HEK293 (cell line): Measurements from ENCODE around the gene CACNA1B.
A peak's percentile ranks its signal among the peaks of the same experiment; 100 is the strongest.

Source experiments
- CTCF ChIA-PET: fragments of 350-600 bp; formaldehyde crosslinking; extraction: SDS; loops from one replicate; lab custom pipeline; 2021; ENCODE audit warnings: antibody characterized with exemption; lab: Yijun Ruan, JAX
- POLR2A ChIA-PET: fragments of 300-600 bp; formaldehyde crosslinking; extraction: SDS; loops from one replicate; lab custom pipeline; 2020; ENCODE audit warnings: antibody characterized with exemption, inconsistent platforms; lab: Yijun Ruan, JAX
- H3K27ac ChIP-seq: fragments of 200-500 bp; sonication (Bioruptor generic); 2 replicates; pipeline ENCODE4 v1.5.1; 2014; ENCODE audit warnings: low read depth, low read length, control low read depth, inconsistent platforms; ENCODE audit errors: extremely low read depth
- H3K36me3 ChIP-seq, 2 experiments: fragments of 200-500 bp in 1 of 2; sonication (Bioruptor generic) in 1 of 2; 1 replicate in 1 of 2; 2 replicates in 1 of 2; pipeline ENCODE4 v1.5.1; 2014 to 2017; ENCODE audit warnings: inconsistent platforms in 2 of 2, low read length in 2 of 2; ENCODE audit not compliant: control insufficient read depth in 2 of 2, insufficient read depth in 1 of 2
- H3K4me1 ChIP-seq: fragments of 200-500 bp; sonication (Bioruptor generic); 2 replicates; pipeline ENCODE4 v1.5.1; 2014; ENCODE audit warnings: mild to moderate bottlenecking, low read length, inconsistent platforms; ENCODE audit not compliant: control insufficient read depth, insufficient read depth
- H3K4me3 ChIP-seq: 2 replicates; pipeline ENCODE4 v1.5.1; 2011; ENCODE audit warnings: low read depth, mild to moderate bottlenecking, control low read depth, low read length, moderate library complexity
- H3K9me3 ChIP-seq: fragments of 200-500 bp; sonication (Bioruptor generic); 2 replicates; pipeline ENCODE4 v1.5.1; 2014; ENCODE audit warnings: low read depth, low read length, inconsistent platforms; ENCODE audit not compliant: control insufficient read depth, insufficient read depth
- GLI2 ChIP-seq: fragments of 450-650 bp; formaldehyde crosslinking; IDR thresholded peaks from 2 replicates; pipeline ENCODE4; 2017; ENCODE audit warnings: missing biosample characterization, missing genetic modification characterization, low read depth, borderline replicate concordance
- KLF7 ChIP-seq: fragments of 450-650 bp; formaldehyde crosslinking; IDR thresholded peaks from 2 replicates; pipeline ENCODE4 v1.5.1; 2016; ENCODE audit warnings: missing biosample characterization, missing genetic modification characterization, borderline replicate concordance
- MYNN ChIP-seq: fragments of 450-650 bp; formaldehyde crosslinking; IDR thresholded peaks from 2 replicates; pipeline ENCODE4 v1.5.1; 2016; ENCODE audit warnings: missing biosample characterization, missing genetic modification characterization, borderline replicate concordance
- REPIN1 ChIP-seq: fragments of 450-650 bp; formaldehyde crosslinking; IDR thresholded peaks from 2 replicates; pipeline ENCODE4 v1.5.1; 2017; ENCODE audit warnings: missing biosample characterization, missing genetic modification characterization, low read depth
- SP2 ChIP-seq: fragments of 450-650 bp; formaldehyde crosslinking; IDR thresholded peaks from 2 replicates; pipeline ENCODE4 v1.5.1; 2016; ENCODE audit warnings: missing biosample characterization, missing genetic modification characterization
- ZBTB7A ChIP-seq: fragments of 450-650 bp; formaldehyde crosslinking; IDR thresholded peaks from 2 replicates; pipeline ENCODE4 v1.5.1; 2016; ENCODE audit warnings: low read depth, missing biosample characterization, missing genetic modification characterization
- ZIC2 ChIP-seq: fragments of 450-650 bp; formaldehyde crosslinking; IDR thresholded peaks from 2 replicates; pipeline ENCODE4 v1.5.1; 2016; ENCODE audit warnings: missing biosample characterization, missing genetic modification characterization
- ZNF112 ChIP-seq: fragments of 450-650 bp; formaldehyde crosslinking; IDR thresholded peaks from 2 replicates; pipeline ENCODE4 v1.5.0; 2017; ENCODE audit warnings: missing biosample characterization, missing genetic modification characterization
- ZNF121 ChIP-seq: fragments of 450-650 bp; formaldehyde crosslinking; IDR thresholded peaks from 2 replicates; pipeline ENCODE4 v1.5.1; 2016; ENCODE audit warnings: missing biosample characterization, missing genetic modification characterization
- ZNF138 ChIP-seq: fragments of 450-650 bp; formaldehyde crosslinking; IDR thresholded peaks from 2 replicates; pipeline ENCODE4 v1.5.1; 2016; ENCODE audit warnings: missing biosample characterization, missing genetic modification characterization, borderline replicate concordance
- ZNF223 ChIP-seq: fragments of 450-650 bp; formaldehyde crosslinking; IDR thresholded peaks from 2 replicates; pipeline ENCODE4 v1.5.1; 2016; ENCODE audit warnings: missing biosample characterization, missing genetic modification characterization
- ZNF24 ChIP-seq: fragments of 450-650 bp; formaldehyde crosslinking; IDR thresholded peaks from 2 replicates; pipeline ENCODE4 v1.5.1; 2016; ENCODE audit warnings: missing biosample characterization, missing genetic modification characterization
- ZNF324 ChIP-seq: fragments of 450-650 bp; formaldehyde crosslinking; IDR thresholded peaks from 2 replicates; pipeline ENCODE4 v1.5.1; 2016; ENCODE audit warnings: missing biosample characterization, missing genetic modification characterization
- ZNF341 ChIP-seq: fragments of 450-650 bp; formaldehyde crosslinking; IDR thresholded peaks from 2 replicates; pipeline ENCODE4; 2016; ENCODE audit warnings: low read depth, missing biosample characterization, missing genetic modification characterization
- ZNF394 ChIP-seq: fragments of 450-650 bp; formaldehyde crosslinking; IDR thresholded peaks from 2 replicates; pipeline ENCODE4 v1.5.1; 2016; ENCODE audit warnings: missing biosample characterization, missing genetic modification characterization, mild to moderate bottlenecking, moderate library complexity, borderline replicate concordance
- ZNF48 ChIP-seq: fragments of 450-650 bp; formaldehyde crosslinking; IDR thresholded peaks from 2 replicates; pipeline ENCODE4 v1.5.1; 2016; ENCODE audit warnings: missing biosample characterization, missing genetic modification characterization
- ZNF514 ChIP-seq: fragments of 450-650 bp; formaldehyde crosslinking; IDR thresholded peaks from 2 replicates; pipeline ENCODE4 v1.5.1; 2016; ENCODE audit warnings: missing biosample characterization, missing genetic modification characterization
- ZNF530 ChIP-seq: fragments of 450-650 bp; formaldehyde crosslinking; IDR thresholded peaks from 2 replicates; pipeline ENCODE4 v1.5.1; 2016; ENCODE audit warnings: low read depth, missing biosample characterization, missing genetic modification characterization
- ZNF555 ChIP-seq: fragments of 450-650 bp; formaldehyde crosslinking; conservative IDR thresholded peaks from 2 replicates; pipeline ENCODE4 v1.5.1; 2017; ENCODE audit warnings: missing biosample characterization, mild to moderate bottlenecking, missing genetic modification characterization, inconsistent platforms
- ZNF558 ChIP-seq: fragments of 450-650 bp; formaldehyde crosslinking; IDR thresholded peaks from 2 replicates; pipeline ENCODE4 v1.5.1; 2016; ENCODE audit warnings: missing biosample characterization, missing genetic modification characterization
- ZNF658 ChIP-seq: fragments of 450-650 bp; formaldehyde crosslinking; IDR thresholded peaks from 2 replicates; pipeline ENCODE4; 2016; ENCODE audit warnings: missing biosample characterization, missing genetic modification characterization
- ZNF701 ChIP-seq: fragments of 450-650 bp; formaldehyde crosslinking; IDR thresholded peaks from 2 replicates; pipeline ENCODE4 v1.5.1; 2016; ENCODE audit warnings: missing biosample characterization, missing genetic modification characterization
- ZNF837 ChIP-seq: fragments of 450-650 bp; formaldehyde crosslinking; IDR thresholded peaks from 2 replicates; pipeline ENCODE4 v1.5.1; 2016; ENCODE audit warnings: missing biosample characterization, missing genetic modification characterization
- TF ChIP-seq, protein P1 (sequence below): fragments of 450-650 bp; formaldehyde crosslinking; IDR thresholded peaks from 2 replicates; pipeline ENCODE4 v1.5.1; 2016; ENCODE audit warnings: missing biosample characterization, missing genetic modification characterization
- TF ChIP-seq, protein P2 (sequence below): fragments of 450-650 bp; formaldehyde crosslinking; IDR thresholded peaks from 2 replicates; pipeline ENCODE4 v1.5.1; 2016; ENCODE audit warnings: missing biosample characterization, missing genetic modification characterization, borderline replicate concordance

Gene CACNA1B

DNA sequence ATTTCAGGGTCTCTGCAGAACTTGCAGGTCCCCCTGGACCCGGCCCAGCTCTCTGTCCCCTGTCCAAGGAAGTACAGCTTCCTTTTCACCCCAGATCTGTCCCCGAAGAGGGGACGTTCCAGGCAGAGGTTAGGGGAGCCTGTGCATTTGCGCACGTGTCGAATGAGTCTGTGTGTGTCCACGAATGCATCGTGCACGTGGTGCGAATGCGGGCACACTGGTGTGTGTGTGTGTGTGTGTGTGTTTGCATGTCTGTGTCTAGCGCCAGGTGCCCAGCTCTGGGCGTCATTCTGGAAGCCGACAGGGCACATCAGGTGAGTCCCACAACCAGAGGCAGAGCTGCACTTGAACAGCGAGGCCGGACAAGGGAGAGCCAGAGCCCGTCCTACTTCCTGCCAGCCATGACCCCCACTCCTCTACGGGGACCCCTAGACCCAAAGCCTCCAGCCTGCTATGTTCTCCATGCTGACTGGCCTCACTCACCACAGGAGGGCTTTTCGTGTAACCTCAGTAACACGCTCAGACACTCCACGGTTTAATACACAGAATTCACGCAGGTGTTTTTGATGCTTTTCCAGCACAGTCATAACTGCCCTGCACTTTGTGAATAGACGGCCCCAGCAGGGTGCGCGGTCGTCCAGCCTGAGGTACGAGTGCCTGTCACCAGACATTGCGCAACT lies 41.3 kb upstream of the CACNA1B start:
- H3K4me3 ChIP-seq, result no peak overlapping the region
- peaks cover 0 to 54% of the 10 kb centered on the region in 2 experiments; a peak in 1 of 3 replicates for H3K36me3 ChIP-seq
- CTCF ChIA-PET, result interaction anchor here (0.5 to 0.6 kb wide), 2 partner anchors 265 to 1128 kb away, joined by 3 read pairs; no protein-coding TSS in a partner anchor
- no peak overlapping the region for H3K27ac ChIP-seq
- H3K9me3 ChIP-seq, result no peaks in the 10 kb centered on the region
- no peak for TF ChIP-seq ZNF24
- no peak for TF ChIP-seq ZNF530 (tag by site-specific recombination)
- no peak for TF ChIP-seq ZNF658 (tag by site-specific recombination)
- TF ChIP-seq MYNN, result no peak
- no peak for TF ChIP-seq SP2 (tag by site-specific recombination)
- no peak for TF ChIP-seq ZNF555
- POLR2A ChIA-PET, result interaction anchor here (0.6 kb wide), 1 partner anchor 14 kb away, joined by 3 read pairs; no protein-coding TSS in a partner anchor
- no peaks in the 10 kb centered on the region for H3K4me1 ChIP-seq

DNA sequence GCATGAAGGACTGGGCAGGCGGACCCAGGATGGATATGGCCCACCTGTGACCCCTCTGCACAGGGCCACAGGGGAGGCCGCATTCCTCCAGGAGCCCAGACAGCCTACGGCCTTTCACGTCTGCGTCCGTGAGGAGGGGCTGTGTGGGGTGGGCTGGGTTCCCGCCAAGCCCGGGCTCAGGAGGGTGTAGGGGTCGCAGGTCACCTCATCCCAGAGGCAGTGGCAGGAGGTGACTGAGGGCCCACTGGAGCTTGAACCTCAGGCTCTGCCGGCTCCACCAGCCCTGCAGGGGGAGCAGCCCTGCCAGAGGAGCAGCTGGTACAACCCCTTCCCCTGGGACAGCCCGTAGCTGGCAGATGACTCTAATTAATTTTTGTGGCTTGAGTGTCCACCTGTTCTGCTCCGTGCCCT lies 40.7 kb upstream of the CACNA1B start:
- no peaks in the 10 kb centered on the region for H3K9me3 ChIP-seq
- H3K4me1 ChIP-seq, result no peaks in the 10 kb centered on the region
- ChIA-PET POLR2A (interaction anchor here (0.6 kb wide), 1 partner anchor 14 kb away, joined by 3 read pairs; no protein-coding TSS in a partner anchor), CTCF (no interaction called here)
- H3K36me3 ChIP-seq, result peaks cover 0 to 50% of the 10 kb centered on the region in 2 experiments; a peak in 1 of 3 replicates
- H3K4me3 ChIP-seq, result no peak overlapping the region
- no peak overlapping the region for H3K27ac ChIP-seq
- TF ChIP-seq ZNF121 (tag by site-specific recombination), result no peak
- TF ChIP-seq ZNF394 (tag by site-specific recombination), result peak; percentile 21; the same call in 1 of the 2 replicates
- 0 out of 2 replicates have a peak, but pooled peaks have one; percentile 7 for TF ChIP-seq ZNF341 (tag by site-specific recombination)

DNA sequence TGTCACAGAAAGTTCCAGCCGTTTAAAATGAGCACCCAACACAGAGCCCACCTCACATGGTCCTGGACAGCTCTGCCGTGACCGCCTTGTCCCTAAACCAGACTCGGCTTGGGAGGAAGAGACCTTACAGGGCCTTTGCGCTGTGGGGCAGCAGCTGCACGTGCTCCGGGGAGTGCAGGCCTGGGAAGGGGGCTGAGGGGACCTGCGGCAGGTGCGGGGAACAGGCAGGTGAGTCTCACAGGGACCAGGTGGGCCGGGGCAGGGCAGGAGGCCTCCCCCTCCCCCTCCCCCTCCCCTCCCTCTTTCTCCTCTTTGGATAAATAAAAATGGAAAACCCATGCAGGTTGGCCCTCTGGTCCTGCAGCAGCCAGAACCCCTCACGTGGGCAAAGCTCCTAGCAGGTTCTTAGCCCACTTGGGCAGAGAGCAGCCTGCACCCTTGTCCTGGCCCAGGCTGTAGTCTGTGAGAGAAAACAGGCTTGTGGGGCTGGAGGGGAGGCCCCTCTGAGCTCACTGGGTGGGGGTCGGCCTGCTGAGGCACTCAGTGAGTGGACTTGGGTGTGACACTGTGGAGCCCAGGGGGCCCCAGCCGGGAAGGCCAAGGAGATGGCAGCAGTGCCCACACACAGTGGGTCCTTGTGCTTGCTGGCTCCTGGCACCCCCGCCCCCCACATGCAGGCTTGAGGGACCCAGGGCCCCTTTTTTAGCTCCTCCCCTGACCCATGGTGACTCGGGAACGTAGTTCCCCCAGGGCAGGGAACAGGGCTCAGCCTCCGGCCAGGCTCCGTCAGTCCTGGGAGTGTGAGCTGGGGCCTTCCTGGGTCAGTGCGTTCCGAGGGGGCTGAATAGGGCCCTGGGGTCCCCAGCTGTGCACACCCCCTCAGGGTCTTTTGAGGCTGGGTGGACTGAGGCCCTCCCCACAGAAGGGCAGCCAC lies 40.0 kb upstream of the CACNA1B start:
- Histone ChIP-seq H3K4me1 (no peaks in the 10 kb centered on the region), H3K4me3 (no peak overlapping the region), H3K36me3 (peaks cover 0 to 44% of the 10 kb centered on the region in 2 experiments; a peak in 1 of 3 replicates), H3K27ac (no peak overlapping the region), H3K9me3 (no peaks in the 10 kb centered on the region)
- POLR2A ChIA-PET, result no interaction called here
- CTCF ChIA-PET, result interaction anchor here (0.5 kb wide), 1 partner anchor 303 kb away, joined by 3 read pairs; no protein-coding TSS in a partner anchor
- no peak for TF ChIP-seq ZBTB7A (tag by site-specific recombination)
- TF ChIP-seq ZNF558 (tag by site-specific recombination), result no peak
- TF ChIP-seq ZIC2 (tag by site-specific recombination), result peak; percentile 44; the same call in 1 of the 2 replicates
- TF ChIP-seq ZNF324 (tag by site-specific recombination), result no peak
- no peak for TF ChIP-seq ZNF223
- TF ChIP-seq ZNF837 (tag by site-specific recombination), result no peak
- TF ChIP-seq ZNF138, result no peak
- TF ChIP-seq ZNF701 (tag by site-specific recombination), result no peak

DNA sequence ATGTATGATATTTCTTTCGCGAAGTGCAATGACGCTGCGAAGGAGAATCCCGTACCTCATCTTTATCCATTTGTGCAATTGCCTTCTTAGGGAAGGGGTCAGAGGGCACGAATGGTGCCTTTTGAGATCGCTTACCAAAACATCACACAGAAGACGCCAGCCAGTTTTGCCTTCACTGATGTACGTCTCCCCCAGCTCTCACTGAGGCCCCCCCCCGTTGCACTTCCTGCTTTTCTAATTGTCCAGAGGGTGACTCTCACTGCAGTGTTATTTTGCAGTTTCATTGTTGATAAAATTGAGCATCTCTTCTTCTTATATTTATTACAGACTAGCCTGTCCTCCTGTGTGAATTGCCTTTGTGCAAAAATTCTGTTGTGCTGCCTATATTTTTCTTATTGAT lies 39.0 kb upstream of the CACNA1B start:
- Histone ChIP-seq H3K9me3 (no peaks in the 10 kb centered on the region), H3K27ac (no peak overlapping the region), H3K36me3 (peaks cover 0 to 35% of the 10 kb centered on the region in 2 experiments; a peak in 1 of 3 replicates), H3K4me1 (no peaks in the 10 kb centered on the region), H3K4me3 (no peak overlapping the region)
- POLR2A ChIA-PET, result no interaction called here
- CTCF ChIA-PET, result no interaction called here
- TF ChIP-seq, protein P1, sequence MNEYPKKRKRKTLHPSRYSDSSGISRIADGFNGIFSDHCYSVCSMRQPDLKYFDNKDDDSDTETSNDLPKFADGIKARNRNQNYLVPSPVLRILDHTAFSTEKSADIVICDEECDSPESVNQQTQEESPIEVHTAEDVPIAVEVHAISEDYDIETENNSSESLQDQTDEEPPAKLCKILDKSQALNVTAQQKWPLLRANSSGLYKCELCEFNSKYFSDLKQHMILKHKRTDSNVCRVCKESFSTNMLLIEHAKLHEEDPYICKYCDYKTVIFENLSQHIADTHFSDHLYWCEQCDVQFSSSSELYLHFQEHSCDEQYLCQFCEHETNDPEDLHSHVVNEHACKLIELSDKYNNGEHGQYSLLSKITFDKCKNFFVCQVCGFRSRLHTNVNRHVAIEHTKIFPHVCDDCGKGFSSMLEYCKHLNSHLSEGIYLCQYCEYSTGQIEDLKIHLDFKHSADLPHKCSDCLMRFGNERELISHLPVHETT (tag by site-specific recombination), result no peak
- TF ChIP-seq REPIN1 (no peak), ZNF112 (no peak), KLF7 (no peak), GLI2 (no peak), ZNF514 (tag by site-specific recombination) (no peak), ZNF48 (tag by site-specific recombination) (no peak), ZNF138 (no peak)
- TF ChIP-seq, protein P2, sequence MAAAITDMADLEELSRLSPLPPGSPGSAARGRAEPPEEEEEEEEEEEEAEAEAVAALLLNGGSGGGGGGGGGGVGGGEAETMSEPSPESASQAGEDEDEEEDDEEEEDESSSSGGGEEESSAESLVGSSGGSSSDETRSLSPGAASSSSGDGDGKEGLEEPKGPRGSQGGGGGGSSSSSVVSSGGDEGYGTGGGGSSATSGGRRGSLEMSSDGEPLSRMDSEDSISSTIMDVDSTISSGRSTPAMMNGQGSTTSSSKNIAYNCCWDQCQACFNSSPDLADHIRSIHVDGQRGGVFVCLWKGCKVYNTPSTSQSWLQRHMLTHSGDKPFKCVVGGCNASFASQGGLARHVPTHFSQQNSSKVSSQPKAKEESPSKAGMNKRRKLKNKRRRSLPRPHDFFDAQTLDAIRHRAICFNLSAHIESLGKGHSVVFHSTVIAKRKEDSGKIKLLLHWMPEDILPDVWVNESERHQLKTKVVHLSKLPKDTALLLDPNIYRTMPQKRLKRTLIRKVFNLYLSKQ (tag by site-specific recombination), result no peak
